Neuronal stem cell (in vitro differentiated cells): ENCODE results near the gene ACAD9.

Experiments
- DNase-seq: peaks from one replicate; pipeline ENCODE4 v3.0.0-alpha.2; 2013; ENCODE audit warnings: low spot score
- H2AFZ ChIP-seq: one replicate; pipeline ENCODE4 v1.6.1; 2013; ENCODE audit warnings: mild to moderate bottlenecking, low read length, inconsistent platforms
- H2AK5ac ChIP-seq: 2 replicates; pipeline ENCODE4 v1.6.1; 2013; ENCODE audit warnings: low read depth, mild to moderate bottlenecking, inconsistent platforms, low read length, moderate library complexity, mixed read lengths
- H2BK120ac ChIP-seq: 2 replicates; pipeline ENCODE4 v1.6.1; 2013; ENCODE audit warnings: low read depth, mild to moderate bottlenecking, inconsistent platforms, low read length, moderate library complexity, mixed read lengths
- H2BK12ac ChIP-seq: one replicate; pipeline ENCODE4 v1.6.1; 2013; ENCODE audit warnings: low read length, inconsistent platforms
- H2BK15ac ChIP-seq: 2 replicates; pipeline ENCODE4 v1.6.1; 2013; ENCODE audit warnings: mild to moderate bottlenecking, low read length, inconsistent platforms, mixed read lengths
- H2BK5ac ChIP-seq: one replicate; pipeline ENCODE4 v1.6.1; 2013; ENCODE audit warnings: inconsistent platforms, mild to moderate bottlenecking, low read length, moderate library complexity
- H3K14ac ChIP-seq: one replicate; pipeline ENCODE4 v1.6.1; 2013; ENCODE audit warnings: low read length, inconsistent platforms
- H3K18ac ChIP-seq: 2 replicates; pipeline ENCODE4 v1.6.1; 2013; ENCODE audit warnings: low read length, inconsistent platforms
- H3K23ac ChIP-seq: 2 replicates; pipeline ENCODE4 v1.6.1; 2013; ENCODE audit warnings: low read depth, mild to moderate bottlenecking, mixed read lengths, low read length, inconsistent platforms; ENCODE audit not compliant: poor library complexity
- H3K27ac ChIP-seq: replicated peaks from 3 replicates; pipeline ENCODE4 v1.5.1; 2013; ENCODE audit warnings: low read length, inconsistent platforms
- H3K27me3 ChIP-seq, 3 experiments: 2 replicates each; pipeline ENCODE4 v1.6.1; 2013; ENCODE audit warnings: low read length in 3 of 3, mild to moderate bottlenecking in 2 of 3, inconsistent platforms in 1 of 3, low read depth in 1 of 3, mixed read lengths in 1 of 3, moderate library complexity in 1 of 3; ENCODE audit not compliant: control insufficient read depth in 3 of 3, insufficient read depth in 3 of 3
- H3K36me3 ChIP-seq, 2 donors: replicated peaks in 1 of 2; 2 replicates each; pipeline ENCODE4 v1.6.1; 2013; ENCODE audit warnings: low read length in 2 of 2; ENCODE audit not compliant: control insufficient read depth in 2 of 2, insufficient read depth in 2 of 2
- H3K4ac ChIP-seq: 2 replicates; pipeline ENCODE4 v1.6.1; 2013; ENCODE audit warnings: inconsistent platforms, mild to moderate bottlenecking, low read length, moderate library complexity
- H3K4me1 ChIP-seq, 2 donors: 1 replicate in 1 of 2; 2 replicates in 1 of 2; pipeline ENCODE4 v1.6.1; 2013; ENCODE audit warnings: low read length in 2 of 2, low read depth in 1 of 2; ENCODE audit not compliant: control insufficient read depth in 2 of 2, insufficient read depth in 1 of 2
- H3K4me2 ChIP-seq: one replicate; pipeline ENCODE4 v1.6.1; 2013; ENCODE audit warnings: mild to moderate bottlenecking, low read length, inconsistent platforms; ENCODE audit not compliant: insufficient read depth, poor library complexity, severe bottlenecking
- H3K4me3 ChIP-seq, 2 donors: 2 replicates each; pipeline ENCODE4 v1.5.1; 2013; ENCODE audit warnings: low read length in 2 of 2, mild to moderate bottlenecking in 2 of 2, inconsistent platforms in 1 of 2, moderate library complexity in 1 of 2
- H3K79me1 ChIP-seq: one replicate; pipeline ENCODE4 v1.6.1; 2013; ENCODE audit warnings: low read depth, mild to moderate bottlenecking, inconsistent platforms, low read length, moderate library complexity
- H3K9ac ChIP-seq: one replicate; pipeline ENCODE4 v1.6.1; 2013; ENCODE audit warnings: mild to moderate bottlenecking, low read depth, low read length, inconsistent platforms; ENCODE audit not compliant: poor library complexity
- H3K9me3 ChIP-seq, 2 donors: replicated peaks in 1 of 2; 2 replicates each; pipeline versions ENCODE3 to v1.6.1; 2013; ENCODE audit warnings: low read length in 2 of 2, mild to moderate bottlenecking in 2 of 2, inconsistent platforms in 1 of 2, low read depth in 1 of 2, mixed read lengths in 1 of 2, moderate library complexity in 1 of 2; ENCODE audit not compliant: control insufficient read depth in 2 of 2, insufficient read depth in 1 of 2
- H4K8ac ChIP-seq: one replicate; pipeline ENCODE4 v1.6.1; 2013; ENCODE audit warnings: low read depth, mild to moderate bottlenecking, inconsistent platforms, low read length, moderate library complexity
- H4K91ac ChIP-seq: one replicate; pipeline ENCODE4 v1.6.1; 2013; ENCODE audit warnings: low read length, low read depth, mild to moderate bottlenecking, inconsistent platforms; ENCODE audit not compliant: poor library complexity
- WGBS, 2 donors: extraction: QIAGEN DNeasy Blood & Tissue Kit; methylation state at CpG; one replicate each; pipeline ENCODE4 v1.1.7; 2013; ENCODE audit warnings: missing lambda C conversion rate in 2 of 2, mixed read lengths in 1 of 2; ENCODE audit not compliant: insufficient read length in 2 of 2, insufficient replicate concordance in 1 of 2; ENCODE audit errors: extremely low coverage in 2 of 2; 5-methylcytosine and 5-hydroxymethylcytosine counted together

Gene ACAD9

GRCh38 chr3:128932516-128933212 is 53.2 kb downstream of the ACAD9 start:
- Histone ChIP-seq H4K8ac (no peak overlapping the region), H3K18ac (peak overlapping the region; percentile 57), H3K14ac (no peak overlapping the region), H3K4ac (no peak overlapping the region), H3K36me3 (peaks cover 0 to 17% of the 10 kb centered on the region in 2 donors), H2BK120ac (no peak overlapping the region), H2BK15ac (peak overlapping the region; percentile 27), H3K4me2 (no peak overlapping the region), H2BK5ac (no peak overlapping the region), H3K79me1 (no peaks in the 10 kb centered on the region), H3K4me3 (no peak overlapping the region), H3K27me3 (no peaks in the 10 kb centered on the region), H3K4me1 (no peaks in the 10 kb centered on the region), H3K27ac (no peak overlapping the region), H2AFZ (no peak overlapping the region), H3K23ac (peak overlapping the region; percentile 43), H4K91ac (no peak overlapping the region), H3K9ac (no peak overlapping the region), H2BK12ac (no peak overlapping the region), H3K9me3 (peaks cover 2 to 15% of the 10 kb centered on the region in 2 donors), H2AK5ac (peak overlapping the region; percentile 46)
- no CpG with 5 or more reads among the region's 12 CpGs for WGBS, 2 donors
- DNase-seq = no peak

- no peak overlapping the region for H3K4ac ChIP-seq
- H3K9ac ChIP-seq = peak overlapping the region; percentile 74
- no peak overlapping the region for H3K14ac ChIP-seq
- WGBS, 2 donors = no CpG with 5 or more reads among the region's 9 CpGs
- H3K4me3 ChIP-seq = no peak overlapping the region
- no peaks in the 10 kb centered on the region for H3K79me1 ChIP-seq
- H3K27me3 ChIP-seq = no peaks in the 10 kb centered on the region
- no peaks in the 10 kb centered on the region for H3K4me1 ChIP-seq
- peak overlapping the region; percentile 27 for H2BK15ac ChIP-seq
- no peak overlapping the region for H4K91ac ChIP-seq
- H4K8ac ChIP-seq = no peak overlapping the region
- H2BK12ac ChIP-seq = no peak overlapping the region
- no peak overlapping the region for H3K27ac ChIP-seq
- no peak overlapping the region for H2BK120ac ChIP-seq
- H3K36me3 ChIP-seq = peaks cover 0 to 17% of the 10 kb centered on the region in 2 donors
- no peak overlapping the region for H2AFZ ChIP-seq
- H3K23ac ChIP-seq = no peak overlapping the region
- H3K9me3 ChIP-seq = peaks cover 2 to 14% of the 10 kb centered on the region in 2 donors
- H2BK5ac ChIP-seq = no peak overlapping the region
- H3K18ac ChIP-seq = peak overlapping the region; percentile 57
- H2AK5ac ChIP-seq = no peak overlapping the region
- DNase-seq = no peak
- H3K4me2 ChIP-seq = no peak overlapping the region
Observed at GRCh38 chr3:128933213-128933921, 53.9 kb downstream of the ACAD9 start.

GRCh38 chr3:128933922-128934253 is 54.5 kb downstream of the ACAD9 start:
- no peak overlapping the region for H3K27ac ChIP-seq
- H2AK5ac ChIP-seq = no peak overlapping the region
- H3K4ac ChIP-seq = no peak overlapping the region
- H2BK120ac ChIP-seq = no peak overlapping the region
- H2BK12ac ChIP-seq = no peak overlapping the region
- no CpG with 5 or more reads among the region's 2 CpGs for WGBS, 2 donors
- no peaks in the 10 kb centered on the region for H3K27me3 ChIP-seq
- H3K4me1 ChIP-seq = no peaks in the 10 kb centered on the region
- H3K14ac ChIP-seq = no peak overlapping the region
- peaks cover 0 to 17% of the 10 kb centered on the region in 2 donors for H3K36me3 ChIP-seq
- H3K9ac ChIP-seq = peak overlapping the region; percentile 47
- no peak overlapping the region for H2BK15ac ChIP-seq
- no peak overlapping the region for H3K23ac ChIP-seq
- H3K18ac ChIP-seq = no peak overlapping the region
- H3K79me1 ChIP-seq = no peaks in the 10 kb centered on the region
- H4K8ac ChIP-seq = no peak overlapping the region
- H3K9me3 ChIP-seq = peaks cover 2 to 8% of the 10 kb centered on the region in 2 donors
- no peak overlapping the region for H3K4me3 ChIP-seq
- DNase-seq = no peak
- no peak overlapping the region for H3K4me2 ChIP-seq
- no peak overlapping the region for H2BK5ac ChIP-seq
- H2AFZ ChIP-seq = no peak overlapping the region
- no peak overlapping the region for H4K91ac ChIP-seq

GRCh38 chr3:128935922-128936321 is 56.5 kb downstream of the ACAD9 start:
- Histone ChIP-seq H2BK12ac (no peak overlapping the region), H4K8ac (no peak overlapping the region), H2BK15ac (no peak overlapping the region), H3K4me3 (no peak overlapping the region), H2AFZ (no peak overlapping the region), H3K4me1 (no peaks in the 10 kb centered on the region), H3K14ac (peak overlapping the region; percentile 21), H3K4ac (peak overlapping the region; percentile 89), H3K27me3 (no peaks in the 10 kb centered on the region), H3K4me2 (no peak overlapping the region), H3K18ac (no peak overlapping the region), H3K27ac (no peak overlapping the region), H3K9me3 (peaks cover 0 to 2% of the 10 kb centered on the region in 2 donors), H3K23ac (no peak overlapping the region), H3K36me3 (peaks cover 0 to 9% of the 10 kb centered on the region in 2 donors), H3K79me1 (no peaks in the 10 kb centered on the region), H3K9ac (no peak overlapping the region), H2BK5ac (no peak overlapping the region), H4K91ac (no peak overlapping the region), H2AK5ac (no peak overlapping the region), H2BK120ac (no peak overlapping the region)
- DNase-seq = no peak
- no CpG with 5 or more reads among the region's 2 CpGs for WGBS, 2 donors
